DMS 273 (cell line): ENCODE results near the gene DHRS3.

Experiments used
- DNase-seq: peaks from one replicate; lab custom pipeline; 2025; ENCODE audit not compliant: unreplicated experiment; lab: John Stamatoyannopoulos, UW

Gene DHRS3

GRCh38 chr1:12521096-12521495, 96.9 kb downstream of the DHRS3 start:
- DNase-seq: no peak

GRCh38 chr1:12519693-12520364, 98.2 kb downstream of the DHRS3 start:
- DNase-seq: no peak

GRCh38 chr1:12518931-12519692, 98.9 kb downstream of the DHRS3 start:
- no peak for DNase-seq
